GM19193 (cell line): ENCODE results near the gene KCNAB1.

Experiments
- POLR2A ChIP-seq: IDR thresholded peaks from 4 replicates; pipeline ENCODE4 v1.6.1; 2011; ENCODE audit not compliant: insufficient read depth, insufficient read length; ENCODE audit errors: extremely low read depth

The KCNAB1 gene

DNA sequence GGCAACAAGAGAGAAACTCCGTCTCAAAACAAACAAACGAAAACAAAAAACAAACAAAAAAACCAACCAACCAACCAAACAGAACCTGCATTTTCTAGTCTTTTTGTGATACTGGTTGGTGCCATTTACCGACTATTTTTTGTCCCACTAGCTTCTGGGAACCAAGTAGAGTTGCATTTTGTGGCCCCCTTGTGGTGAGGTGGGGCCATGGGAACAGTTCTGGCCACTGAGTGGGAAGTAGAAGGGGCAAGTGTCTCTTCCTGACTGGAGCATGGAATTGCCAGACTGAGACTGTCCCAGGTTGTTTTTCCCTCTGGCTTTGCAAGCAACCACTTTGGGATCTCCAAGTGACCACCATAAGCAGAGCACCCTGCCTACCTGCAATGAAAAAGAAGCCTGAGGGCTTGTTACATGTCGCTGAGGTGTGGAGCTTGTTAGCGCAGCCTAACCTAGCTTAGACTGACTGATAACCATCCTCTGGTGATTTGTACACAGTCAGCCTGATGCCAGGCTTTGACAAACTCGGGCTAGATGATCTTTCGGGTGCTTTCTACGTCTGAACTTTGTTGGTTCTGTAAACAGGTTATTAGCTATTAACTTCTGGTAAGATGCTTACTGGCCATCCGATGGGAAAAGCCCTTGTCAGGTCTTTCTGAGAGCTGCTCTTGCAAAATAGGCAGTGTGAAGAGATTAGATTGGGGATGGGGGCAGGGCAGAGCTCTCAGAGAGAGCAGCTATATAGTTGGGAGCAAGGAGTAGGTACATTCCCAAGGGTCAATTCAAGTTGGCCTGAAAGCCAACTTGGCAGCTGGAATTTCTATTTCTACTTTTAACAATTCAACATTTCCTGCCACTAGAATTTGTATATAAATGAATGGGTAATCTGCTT, 262.3 kb downstream of the KCNAB1 start:
- TF ChIP-seq POLR2A, result no peak

DNA sequence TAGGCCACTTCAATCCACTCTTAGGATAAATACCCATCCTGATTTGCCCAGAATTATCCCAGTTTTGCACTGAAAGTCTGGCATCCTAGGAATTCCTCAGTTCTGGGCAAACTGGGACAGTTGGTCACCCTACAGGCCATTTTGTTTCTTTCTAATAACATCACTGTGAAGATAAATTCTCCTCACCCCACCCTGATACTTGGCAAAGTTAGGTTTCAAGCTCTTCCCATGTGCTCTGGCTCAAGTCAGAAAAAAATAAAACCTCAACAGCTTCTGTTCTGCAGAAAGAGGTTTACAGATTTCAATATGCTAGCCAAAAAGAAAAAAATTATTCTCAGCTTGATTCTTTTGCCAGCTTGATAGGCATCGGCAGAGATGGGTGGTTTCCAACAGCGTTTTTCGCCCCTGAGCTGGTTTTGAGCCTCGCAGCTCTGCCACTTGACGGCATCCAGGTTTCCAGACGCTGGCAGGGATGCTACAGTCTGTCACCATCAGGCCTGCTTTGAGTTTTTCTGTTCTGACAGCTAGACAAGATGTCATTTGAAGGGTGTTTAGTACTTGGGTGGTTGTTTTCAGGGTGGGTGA, 263.2 kb downstream of the KCNAB1 start:
- TF ChIP-seq POLR2A, result no peak

DNA sequence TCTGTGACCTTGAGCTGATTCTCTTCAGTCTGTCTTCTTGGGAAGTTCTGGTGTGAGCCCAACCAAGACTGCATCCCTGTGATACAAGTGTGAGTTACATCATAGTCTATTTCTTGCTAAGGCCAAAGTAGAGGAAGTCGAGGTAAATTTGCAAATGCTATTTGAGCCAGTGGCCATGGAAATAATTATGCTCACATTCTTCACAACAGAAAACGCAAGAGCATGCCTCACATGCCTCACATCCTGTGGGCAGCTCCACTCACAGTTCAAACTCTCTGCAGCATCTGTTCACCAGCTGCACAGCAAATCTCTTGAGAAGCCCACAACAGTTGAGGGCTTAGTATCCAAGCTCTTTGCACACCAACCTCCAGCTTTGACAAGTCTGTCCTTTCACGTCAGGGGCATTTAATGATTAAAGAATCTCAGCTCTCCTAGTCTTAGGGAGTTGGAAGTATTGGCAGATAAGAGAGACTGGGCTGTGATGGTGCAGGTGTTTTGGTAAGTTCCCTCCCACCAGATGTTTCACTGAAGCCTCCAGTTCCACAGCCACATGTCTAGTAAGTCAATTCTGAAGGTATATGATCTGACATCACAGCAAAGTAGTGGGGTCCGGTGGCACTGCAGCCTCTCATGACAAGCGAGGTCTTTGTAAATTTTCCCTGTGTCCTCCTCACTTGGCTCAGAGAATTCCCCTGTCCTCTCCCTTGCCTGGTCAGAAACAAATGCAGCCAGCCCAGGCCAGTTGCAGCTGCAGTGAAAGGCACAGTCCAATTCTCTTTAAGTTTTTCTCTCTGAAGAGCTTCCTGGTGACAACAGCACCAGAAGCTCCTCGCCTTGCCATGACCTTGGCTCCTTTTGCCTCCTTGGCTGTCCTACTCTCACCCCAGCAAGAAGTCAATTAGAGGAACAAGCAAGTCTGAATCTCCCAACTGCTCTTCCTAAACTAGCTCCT, 268.4 kb downstream of the KCNAB1 start:
- no peak for TF ChIP-seq POLR2A

DNA sequence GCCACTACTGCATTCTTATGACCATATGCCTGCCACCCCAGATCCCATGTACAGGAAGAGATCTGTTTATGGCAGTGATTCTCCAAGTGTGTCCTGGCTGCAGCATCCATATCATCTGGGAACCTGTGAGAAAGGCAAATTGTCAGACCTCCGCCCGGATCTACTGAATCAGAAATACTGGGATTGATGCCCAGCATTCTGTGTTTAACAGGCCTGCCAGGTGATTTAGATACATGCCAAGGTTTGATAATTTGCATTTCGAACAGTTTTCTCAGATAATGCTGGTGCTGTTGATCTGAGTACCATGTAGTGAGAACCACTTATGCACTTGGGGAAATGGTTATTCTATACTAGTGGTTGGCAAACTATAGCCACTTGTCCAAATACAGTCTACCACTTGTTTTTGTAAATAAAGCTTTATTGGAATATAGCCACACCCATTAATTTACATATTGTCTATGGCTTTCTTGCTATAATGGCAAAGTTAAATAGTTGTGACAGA, 269.1 kb downstream of the KCNAB1 start:
- no peak for TF ChIP-seq POLR2A

DNA sequence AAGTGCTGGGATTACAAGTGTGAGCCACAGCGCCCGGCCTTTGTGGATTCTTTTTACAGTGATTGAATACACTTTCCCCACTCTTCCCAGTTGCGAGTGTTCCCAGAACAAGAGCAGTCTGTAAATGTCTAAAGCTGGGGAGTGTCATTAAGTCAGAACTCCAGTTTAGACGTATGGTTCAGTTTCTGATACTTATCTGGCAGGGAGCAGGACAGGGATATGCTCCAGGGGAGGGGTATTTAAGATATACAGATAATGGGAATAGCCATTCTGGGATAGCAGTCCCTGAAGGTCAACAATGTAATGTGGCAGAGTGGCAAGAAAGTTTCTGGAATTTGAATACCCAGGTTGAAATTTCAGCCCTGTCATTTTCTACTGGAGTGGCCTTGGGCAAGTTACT, 270.5 kb downstream of the KCNAB1 start:
- no peak for TF ChIP-seq POLR2A

DNA sequence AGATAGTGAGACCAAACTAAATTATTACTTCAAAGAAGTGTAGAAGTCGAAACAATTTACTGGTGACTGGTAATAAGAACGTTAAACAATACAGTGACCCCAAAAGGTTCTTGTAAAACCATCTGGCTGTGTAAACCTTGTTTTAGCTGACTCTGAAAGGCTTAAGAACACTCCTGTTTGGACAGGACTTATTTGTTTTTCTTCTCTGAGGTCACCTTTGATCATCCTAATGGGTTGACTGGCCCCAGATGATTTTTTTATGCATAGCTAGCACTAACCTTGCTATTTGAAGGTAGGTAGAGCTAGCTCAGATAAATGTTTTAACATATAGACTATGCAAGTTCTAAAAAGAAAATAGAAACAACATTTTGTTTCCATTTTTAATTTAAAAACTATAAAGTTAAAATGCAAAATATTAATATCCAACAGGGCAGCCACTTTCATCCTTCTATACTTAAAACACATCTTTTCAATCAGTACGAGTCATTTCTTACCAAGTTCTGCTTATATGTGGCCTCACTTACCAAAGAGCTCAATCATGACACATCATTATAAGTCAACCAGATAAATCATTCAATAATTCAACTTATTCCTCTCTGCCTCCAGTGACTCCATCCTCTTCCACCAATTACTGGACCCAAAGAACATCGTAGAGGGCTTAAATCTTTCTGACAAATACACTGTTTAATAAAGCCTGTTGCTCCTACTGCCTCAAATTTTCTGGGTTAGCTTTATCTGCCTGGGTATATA, 275.8 kb downstream of the KCNAB1 start:
- no peak for TF ChIP-seq POLR2A

DNA sequence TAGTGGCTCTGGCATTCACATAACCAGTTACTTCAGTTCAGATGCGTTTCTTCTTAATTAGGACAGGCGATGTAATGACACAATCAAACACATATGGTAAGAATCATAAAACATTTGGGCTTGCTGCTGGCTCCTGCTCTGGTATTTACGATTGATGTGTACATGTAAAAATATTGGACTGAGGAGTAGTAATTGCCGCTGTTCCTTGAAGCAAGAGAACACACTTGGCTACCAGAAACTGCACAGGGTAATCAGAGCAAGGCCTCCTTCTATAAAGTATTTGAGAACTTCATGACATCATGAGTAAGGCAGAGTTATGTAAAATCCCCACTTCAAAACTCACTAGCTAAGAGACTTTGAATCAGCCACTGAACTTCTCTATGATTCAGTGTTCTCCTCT, 276.5 kb downstream of the KCNAB1 start:
- no peak for TF ChIP-seq POLR2A

DNA sequence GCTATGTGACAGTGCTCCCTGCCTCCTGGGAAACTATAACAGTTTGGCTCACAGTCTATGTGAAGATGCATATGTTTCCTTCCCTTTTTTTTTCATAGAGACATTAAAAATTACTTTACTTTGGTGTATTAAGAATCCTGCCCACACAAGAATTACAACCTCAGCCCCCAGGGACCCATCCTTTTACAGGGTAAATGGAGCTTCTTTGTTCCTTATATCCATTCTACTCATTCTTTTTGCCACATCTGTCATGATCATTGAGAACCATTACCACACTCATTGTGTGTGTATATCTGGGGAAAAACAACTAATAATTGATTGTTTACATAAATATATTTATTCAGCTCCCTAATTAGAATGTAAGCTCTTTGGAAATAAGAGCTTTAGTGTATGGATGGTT, 277.2 kb downstream of the KCNAB1 start:
- TF ChIP-seq POLR2A, result no peak

DNA sequence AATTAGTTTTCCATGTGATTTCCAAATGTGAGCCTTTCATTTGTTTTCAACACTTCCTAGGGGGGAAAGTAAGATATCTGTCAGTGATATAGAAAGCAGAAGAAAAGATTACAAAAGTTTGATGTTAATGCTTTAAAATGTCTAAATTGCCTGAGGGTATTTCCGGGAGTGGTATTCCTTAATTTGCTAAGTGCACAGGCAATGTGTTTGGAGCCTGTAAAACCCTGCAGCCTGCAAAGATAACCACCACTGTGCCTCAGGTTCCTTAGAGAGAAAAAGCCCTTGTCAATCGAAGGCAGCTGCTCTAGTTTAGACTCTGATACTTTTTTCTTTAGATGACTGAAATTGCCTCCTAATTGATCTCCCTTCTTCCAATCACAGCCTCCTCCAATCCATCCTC, 279.7 kb downstream of the KCNAB1 start:
- no peak for TF ChIP-seq POLR2A

DNA sequence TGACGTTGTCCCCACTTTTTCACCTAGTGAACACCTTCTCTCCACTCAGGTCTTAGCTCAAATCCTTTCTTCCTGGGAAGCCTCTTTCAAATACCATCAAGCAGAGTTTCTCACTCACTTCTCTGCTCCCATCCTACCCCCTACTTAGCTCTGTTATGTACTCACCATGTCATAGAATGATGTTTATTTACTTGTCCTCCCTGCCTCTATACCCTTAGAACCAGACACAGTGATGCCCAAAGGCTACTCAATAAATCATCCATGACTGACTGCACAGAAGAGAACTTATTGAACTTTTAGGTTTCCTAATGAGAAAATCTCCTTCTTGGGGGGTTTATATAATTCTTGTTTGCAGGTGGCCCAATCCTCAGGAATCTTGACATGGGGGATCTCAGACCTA, 280.4 kb downstream of the KCNAB1 start:
- no peak for TF ChIP-seq POLR2A

DNA sequence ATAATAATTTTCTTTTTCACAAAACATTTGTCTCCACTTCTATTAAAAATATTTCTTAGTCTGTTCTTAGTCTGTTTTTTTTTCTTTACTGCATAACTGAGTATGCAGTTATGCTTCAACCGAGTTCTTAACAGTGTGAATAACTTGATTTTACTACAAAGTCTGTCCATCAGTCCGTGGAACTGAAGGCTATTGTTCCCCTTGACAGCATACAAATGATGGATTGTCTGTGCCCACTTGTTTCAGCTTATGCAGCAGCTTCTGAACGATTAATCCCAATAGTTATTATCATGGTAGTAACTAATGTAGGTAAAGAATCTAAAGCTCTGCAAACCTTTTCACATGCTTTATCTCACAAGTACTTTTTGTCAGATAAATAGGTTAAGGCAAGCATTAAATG, 283.8 kb downstream of the KCNAB1 start:
- no peak for TF ChIP-seq POLR2A

DNA sequence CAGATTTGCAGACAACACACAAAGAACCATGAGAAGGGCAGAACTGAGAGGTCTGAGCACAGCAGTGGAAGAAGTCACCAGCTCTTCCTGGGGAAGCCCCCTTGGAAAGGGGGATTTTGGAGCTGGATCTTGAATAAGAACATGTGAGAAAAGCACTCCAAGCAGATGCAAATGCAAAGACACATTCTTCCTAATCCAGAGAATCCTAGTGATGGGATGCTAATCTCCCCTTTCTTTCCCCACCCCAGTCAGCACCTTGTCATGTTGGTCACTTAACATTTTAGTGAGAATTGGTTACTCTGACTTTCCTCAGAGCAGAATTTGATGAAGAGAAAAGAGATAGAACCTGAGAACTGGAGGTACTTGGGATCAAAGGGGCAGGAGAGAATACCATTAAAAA, 286.0 kb downstream of the KCNAB1 start:
- TF ChIP-seq POLR2A, result no peak

DNA sequence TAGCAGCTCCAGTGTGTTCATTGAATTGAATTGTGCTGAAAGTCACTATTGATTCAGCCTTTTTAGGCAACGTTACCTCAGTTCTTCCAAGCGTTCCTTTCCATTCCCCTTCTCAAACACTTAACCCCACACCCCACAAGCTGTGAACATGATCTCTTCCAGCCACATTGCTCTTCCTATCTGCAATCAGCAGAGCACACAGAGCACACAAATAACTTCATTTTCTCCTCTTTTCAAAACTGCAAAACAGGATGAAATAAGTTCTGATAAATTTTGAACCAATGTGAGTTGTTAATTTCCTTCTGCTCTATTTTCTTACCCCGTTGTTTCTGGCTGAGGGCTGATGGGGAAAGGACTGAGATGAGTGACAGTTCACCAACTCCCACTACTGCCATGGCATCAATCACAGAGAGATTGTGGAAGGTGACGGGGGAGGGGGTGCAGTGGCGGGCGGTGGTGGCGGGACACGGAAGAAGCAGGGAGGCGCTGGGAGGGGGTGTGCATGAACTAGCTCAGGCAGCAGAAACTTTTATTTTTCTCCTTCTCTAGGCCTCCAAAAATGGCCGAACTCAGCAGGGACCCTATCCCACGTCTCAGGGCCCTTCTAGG, 287.3 kb downstream of the KCNAB1 start:
- TF ChIP-seq POLR2A, result no peak

DNA sequence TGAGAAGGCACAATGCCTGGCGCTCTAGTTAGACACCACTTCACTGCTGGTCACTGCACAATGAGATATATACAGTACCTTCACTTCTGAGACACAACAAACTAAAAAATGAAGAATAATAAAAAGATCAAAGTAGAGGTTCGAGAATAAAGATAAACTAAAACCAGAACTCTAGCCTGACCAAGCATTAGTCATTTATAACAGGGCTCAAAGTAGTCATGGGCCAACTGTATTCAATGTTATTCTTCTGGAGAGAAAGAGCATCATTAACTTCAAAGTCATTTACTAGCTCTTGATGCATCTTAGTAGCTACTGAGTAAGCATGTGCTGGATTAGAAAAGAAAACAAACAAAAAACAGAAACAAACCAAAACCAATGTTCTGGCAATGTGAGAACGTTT, 289.3 kb downstream of the KCNAB1 start:
- no peak for TF ChIP-seq POLR2A
